ENCODE measurements around the gene CHMP4B.

CHMP4B gene

GRCh38 chr20:33822423-33822822 is 11.3 kb downstream of the CHMP4B start:
- no peak for DNase-seq

DNA sequence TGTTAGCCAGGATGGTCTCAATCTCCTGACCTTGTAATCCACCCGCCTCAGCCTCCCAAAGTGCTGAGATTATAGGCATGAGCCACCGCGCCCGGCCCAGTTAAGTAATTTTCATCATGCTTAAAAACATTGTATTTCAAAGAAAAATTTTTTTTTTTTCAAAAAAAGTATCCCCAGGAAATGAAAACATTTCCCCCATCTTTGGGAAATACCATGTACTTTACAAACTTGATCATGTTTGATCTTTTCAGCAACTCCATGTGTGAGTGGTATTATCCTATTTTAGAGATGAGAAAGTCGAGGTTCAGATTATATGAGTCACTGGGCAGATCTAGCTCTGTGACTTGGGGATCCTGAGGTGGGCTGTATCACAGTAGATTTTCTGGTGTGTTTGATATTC is 11.8 kb downstream of the CHMP4B start:
- DNase-seq: no peak

GRCh38 chr20:33824852-33825251 is 13.7 kb downstream of the CHMP4B start:
- no peak for DNase-seq

GRCh38 chr20:33825340-33826269 is 14.5 kb downstream of the CHMP4B start:
- DNase-seq: no peak

DNA sequence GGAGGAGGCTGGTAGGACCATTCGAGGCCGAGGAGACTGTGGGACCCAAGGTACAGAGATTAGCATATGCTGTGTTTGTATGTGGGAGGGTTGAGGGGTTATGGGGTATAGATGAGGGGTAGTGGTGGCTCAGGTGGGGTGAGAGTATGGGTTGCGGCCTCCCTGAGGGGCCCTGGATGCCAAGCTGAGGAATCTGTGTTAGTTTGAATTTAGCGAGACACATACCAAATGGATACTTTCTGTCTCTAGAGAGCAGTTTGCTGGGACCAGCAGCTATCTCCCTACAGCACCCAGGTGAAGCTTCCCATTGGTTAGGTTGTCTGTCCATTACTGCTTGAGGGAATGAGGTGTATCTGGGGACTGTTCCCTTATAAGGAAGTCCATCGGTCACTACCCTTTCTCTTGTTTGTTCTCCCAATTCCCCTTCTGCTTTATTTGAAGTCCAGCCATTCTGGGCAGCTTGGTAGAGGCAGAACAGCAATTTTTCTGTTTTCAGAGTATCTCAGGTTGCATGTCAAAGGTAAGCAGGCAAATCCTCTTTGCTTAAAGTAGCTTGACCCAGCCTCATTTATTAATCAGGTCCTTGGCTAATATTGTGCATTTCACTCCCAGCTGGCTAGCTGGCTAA is 15.2 kb downstream of the CHMP4B start:
- no peak for DNase-seq

DNA sequence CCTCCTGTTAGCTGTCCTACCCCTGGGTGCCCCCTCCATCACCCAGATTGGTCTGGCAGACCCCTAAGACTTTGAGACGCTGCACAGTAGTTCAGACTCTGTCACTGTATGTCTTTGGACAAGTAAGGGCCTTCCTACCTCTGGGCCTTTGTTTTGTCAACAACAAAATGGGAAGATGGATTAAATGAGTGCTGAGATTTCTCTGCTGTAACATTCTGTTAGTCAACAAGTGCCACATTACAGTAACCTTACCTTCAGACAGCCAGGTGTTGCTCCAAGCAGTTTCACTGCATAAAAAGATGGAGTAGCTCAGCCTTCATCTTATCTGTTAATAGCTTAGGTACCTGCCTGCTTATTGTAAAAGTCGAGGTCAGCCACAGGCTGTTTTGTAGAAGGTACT is 16.0 kb downstream of the CHMP4B start:
- no peak for DNase-seq

- no peak for DNase-seq
Measured at GRCh38 chr20:33827634-33828325, 16.6 kb downstream of the CHMP4B start.

DNA sequence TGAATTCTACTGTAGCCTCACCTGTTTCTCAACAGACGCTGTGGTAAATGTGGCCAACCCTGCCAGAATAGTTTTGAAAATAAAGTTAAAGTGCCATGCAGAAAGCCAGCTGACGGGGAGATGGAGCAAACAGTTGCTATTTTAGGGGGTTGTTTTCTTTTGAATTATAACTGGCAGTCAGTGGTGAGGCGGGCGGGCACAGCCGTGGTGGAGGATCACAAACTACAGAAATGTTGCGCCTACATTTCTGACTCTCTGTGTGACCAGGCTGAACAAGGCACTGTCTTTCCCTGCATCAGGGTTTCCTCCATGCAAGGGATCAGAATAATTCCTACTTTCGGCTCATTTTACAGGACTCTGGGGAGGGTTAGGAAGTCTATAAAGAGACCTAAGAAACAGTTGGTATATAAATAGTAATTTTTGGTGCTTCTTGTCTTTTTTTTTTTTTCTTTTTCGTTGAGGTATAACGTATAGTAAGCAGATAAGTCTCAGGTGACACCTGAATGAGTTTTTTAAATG is 17.2 kb downstream of the CHMP4B start:
- DNase-seq: no peak

GRCh38 chr20:33828967-33829560 is 17.9 kb downstream of the CHMP4B start:
- no peak for DNase-seq

GRCh38 chr20:33829636-33830035 is 18.5 kb downstream of the CHMP4B start:
- no peak for DNase-seq

DNA sequence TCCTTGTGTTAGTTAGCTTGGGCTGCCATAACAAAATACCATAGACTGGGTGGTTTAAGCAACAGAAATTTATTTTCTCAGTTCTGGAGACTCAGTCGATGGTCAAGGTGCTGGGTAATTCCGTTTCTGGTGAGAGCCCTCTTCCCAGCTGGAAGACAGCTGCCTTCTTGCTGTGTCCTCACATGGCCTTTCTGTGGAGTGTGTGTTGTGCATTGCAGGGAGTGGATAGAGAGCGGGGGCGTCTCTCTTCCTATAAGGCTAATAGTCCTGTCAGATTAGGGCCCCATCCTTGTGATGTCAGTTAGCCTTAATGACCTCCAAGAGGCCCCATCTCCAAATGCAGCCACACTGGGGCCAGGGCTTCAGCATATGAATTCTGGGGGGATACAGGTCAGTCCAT is 19.2 kb downstream of the CHMP4B start:
- peak; percentile 36 for DNase-seq

DNA sequence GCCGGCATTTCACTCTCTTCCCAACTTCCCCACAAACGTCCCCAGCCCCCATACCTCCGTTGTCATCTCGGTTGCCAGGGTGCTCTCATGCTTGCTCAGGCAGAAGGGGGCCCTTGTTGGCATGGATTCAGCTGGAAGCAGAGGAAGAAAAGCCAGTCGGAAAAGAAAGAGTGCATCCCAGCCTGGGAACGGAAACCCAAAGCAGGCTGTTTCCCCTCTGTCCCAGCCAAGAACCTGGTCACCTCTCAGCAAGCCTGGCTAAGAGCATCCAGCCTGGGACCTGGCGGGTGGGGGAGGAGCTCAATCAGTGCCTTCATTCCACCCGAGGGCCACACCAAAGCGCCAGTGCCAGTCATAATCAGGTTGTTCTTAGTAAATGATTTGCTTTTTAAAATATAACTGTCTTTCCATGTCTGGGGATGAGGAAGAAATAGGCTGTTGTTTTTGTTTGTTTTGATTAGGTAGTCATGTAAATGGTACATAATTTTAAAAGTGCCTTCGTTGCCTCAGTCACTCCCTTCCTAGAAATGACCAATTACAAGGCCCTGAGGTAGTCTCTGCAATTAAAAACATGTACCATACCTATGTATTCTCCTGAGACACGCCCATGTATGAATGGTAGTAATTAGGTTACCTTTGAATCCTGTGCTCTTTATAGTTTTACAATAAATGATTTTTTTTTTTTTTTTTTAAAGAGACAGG is 21.1 kb downstream of the CHMP4B start:
- DNase-seq: peak; percentile 49

DNA sequence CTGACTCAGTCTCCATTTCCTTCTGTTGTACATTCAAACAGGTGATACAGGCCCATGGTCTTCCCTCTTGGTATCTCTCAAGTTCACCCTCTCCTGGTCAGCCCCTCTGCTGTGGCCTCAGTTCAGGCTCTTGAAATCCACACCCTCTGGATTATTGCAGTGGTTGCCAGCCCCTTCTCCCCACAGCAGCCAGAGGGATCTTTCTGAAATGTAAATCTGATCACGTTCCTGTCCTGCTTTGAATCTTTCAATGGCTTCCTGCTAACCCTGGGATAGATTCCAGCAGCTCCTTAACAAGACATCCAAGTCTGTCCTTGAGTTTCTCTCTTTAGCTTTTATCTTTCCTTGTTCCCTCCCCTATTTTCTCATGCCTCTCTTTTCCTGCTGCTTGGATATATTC is 22.2 kb downstream of the CHMP4B start:
- DNase-seq: no peak

DNA sequence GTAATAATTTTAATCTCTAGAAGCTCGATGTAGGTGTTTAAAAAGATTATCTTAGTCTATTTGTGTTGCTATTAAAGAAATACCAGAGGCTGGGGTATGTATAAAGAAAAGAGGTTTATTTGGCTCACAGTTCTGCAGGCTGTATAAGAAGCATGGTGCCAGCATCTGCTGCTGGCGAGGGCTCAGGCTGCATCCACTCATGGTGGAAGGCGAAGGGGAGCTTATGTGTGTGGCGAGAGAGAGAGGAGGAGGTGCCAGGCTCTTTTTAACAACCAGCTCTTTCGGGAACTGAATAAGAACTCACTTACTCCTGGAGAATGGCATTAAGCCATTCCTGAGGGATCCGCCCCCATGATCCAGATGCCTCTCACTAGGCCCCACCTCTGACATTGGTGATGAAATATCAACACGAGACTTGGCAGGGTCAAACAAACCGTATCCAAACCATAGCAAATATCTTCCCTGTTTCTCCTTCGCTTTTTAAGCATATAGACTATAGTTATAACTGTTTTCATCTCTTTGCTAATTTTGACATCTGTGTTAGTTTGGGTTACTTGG is 24.5 kb downstream of the CHMP4B start:
- no peak for DNase-seq

DNA sequence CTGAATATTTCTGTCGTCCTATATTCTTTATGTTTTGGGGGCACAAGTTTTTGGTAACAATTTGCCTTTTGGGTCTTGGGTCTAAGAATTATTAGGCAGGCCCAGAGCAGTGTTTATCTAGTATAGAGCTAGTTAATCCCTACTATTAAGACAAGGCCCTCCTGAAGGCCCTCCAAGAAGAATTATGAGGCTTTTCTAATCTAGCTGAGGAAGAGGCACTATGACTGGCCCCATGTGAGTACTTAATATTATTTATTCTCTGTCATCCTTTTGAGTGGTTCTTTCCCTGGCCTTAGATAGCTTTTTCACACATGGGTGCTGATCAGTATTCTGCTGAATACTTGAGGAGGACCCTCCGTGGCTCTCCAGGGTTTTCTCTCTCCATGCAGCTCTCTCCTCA is 25.1 kb downstream of the CHMP4B start:
- no peak for DNase-seq

- no peak for DNase-seq
Measured at GRCh38 chr20:33837096-33837830, 26.1 kb downstream of the CHMP4B start.

GRCh38 chr20:33838035-33838864 is 27.1 kb downstream of the CHMP4B start:
- DNase-seq: no peak

DNA sequence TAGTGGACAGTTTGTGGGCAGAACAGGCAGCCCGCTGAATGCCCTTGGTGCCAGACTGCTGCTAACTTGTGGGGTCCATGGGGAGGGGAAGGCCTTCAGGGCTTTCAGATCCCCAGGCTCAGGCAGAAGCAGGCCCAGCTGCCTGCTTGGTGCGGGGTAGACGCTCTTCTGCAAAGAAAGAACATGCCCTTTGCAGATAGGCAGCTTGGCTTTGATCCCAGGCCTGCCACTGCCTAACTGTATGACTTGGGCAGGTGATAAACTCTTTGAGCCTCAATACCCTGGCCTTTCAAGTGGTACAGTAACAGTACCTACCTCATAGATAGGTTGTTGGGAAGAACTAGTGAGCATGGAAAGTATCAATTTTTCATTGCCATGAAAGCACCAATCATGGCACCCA is 28.4 kb downstream of the CHMP4B start:
- no peak for DNase-seq

DNA sequence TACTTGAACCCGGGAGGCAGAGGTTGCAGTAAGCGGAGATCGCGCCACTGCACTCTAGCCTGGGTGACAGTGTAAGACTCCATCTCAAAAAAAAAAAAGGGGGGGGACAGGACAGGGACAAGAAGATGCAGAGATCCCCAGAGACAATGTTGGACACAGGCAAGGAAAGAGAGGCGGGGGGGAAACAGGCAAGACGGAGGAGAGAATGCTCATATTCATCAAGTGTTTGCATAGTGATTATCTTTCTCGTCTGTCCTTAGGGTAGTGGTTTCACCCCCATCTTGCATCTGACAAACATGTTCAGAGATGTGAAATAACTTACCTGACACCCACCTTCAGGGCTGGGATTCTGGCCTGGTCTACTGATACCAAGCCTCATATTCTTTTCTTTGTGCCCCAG is 29.0 kb downstream of the CHMP4B start:
- no peak for DNase-seq

DNA sequence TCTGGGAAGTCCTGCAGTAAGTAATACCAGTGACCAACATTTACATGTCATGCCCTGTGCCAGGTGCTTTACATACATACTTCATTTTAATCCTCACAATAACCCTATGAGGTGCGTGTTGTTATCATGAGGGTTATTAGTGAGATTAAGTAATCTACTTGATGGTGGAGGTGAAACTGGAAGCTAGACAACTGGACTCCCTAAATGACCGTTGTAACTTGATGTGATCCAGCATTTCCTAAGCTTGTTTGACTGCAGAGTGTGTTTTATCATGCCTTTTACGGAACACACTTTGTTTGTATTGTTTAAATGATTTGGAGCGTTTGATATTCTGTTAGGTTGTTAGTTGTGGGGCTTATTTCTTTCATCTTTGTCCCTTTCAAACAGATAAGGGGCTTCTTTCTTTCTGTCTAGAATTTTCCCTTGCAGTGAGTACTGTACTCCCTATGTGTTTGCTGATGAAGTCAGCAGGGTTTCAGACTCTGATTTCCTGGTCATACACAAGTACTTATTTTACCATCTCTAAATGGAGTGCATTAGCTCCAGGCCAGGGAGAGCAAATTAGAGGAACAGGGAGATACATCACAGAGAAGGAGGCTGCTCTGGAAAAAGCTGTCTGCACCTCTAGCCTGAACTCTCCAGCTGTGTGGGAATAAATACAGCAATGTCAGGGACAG is 29.7 kb downstream of the CHMP4B start:
- no peak for DNase-seq
